ENCODE results near the gene FMO3. TPM values are rescaled to one million over a fixed set of nuclear protein-coding genes. Genes with fewer than 3 reads are reported as not detected.

FMO3 gene
- total RNA-seq, 2 experiments from 2014 or later: not detected

DNA sequence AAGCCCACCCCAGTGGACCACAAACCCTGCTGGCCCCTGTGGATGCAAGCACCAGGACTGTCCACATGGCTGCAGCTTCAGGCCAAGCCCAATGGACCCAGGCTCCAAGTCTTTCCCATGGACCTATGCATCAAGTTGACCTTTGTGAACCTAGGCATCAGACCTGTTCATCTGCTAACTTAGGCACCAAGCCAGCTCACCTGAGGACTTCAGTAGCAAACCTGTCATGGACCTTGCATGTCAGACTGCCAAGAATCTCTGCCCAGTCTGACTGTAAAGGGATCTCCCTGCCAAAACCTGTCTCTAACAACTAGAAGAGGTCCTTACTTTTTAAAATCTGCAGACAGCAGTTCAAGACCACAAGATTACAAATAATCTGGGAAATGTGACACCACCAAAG is 37.8 kb downstream of the FMO3 start:
- ChIA-PET POLR2A (interaction anchor here (0.6 to 1.2 kb wide), 2 partner anchors 16 to 70 kb away, joined by 3 read pairs; no protein-coding TSS in a partner anchor), CTCF (ENCODE audit: unreplicated experiment) (no interaction called here)
- H3K4me1 ChIP-seq (ENCODE audit: insufficient read depth, low read length, poor library complexity, severe bottlenecking): no peaks in the 10 kb centered on the region
- TF ChIP-seq, protein P1, sequence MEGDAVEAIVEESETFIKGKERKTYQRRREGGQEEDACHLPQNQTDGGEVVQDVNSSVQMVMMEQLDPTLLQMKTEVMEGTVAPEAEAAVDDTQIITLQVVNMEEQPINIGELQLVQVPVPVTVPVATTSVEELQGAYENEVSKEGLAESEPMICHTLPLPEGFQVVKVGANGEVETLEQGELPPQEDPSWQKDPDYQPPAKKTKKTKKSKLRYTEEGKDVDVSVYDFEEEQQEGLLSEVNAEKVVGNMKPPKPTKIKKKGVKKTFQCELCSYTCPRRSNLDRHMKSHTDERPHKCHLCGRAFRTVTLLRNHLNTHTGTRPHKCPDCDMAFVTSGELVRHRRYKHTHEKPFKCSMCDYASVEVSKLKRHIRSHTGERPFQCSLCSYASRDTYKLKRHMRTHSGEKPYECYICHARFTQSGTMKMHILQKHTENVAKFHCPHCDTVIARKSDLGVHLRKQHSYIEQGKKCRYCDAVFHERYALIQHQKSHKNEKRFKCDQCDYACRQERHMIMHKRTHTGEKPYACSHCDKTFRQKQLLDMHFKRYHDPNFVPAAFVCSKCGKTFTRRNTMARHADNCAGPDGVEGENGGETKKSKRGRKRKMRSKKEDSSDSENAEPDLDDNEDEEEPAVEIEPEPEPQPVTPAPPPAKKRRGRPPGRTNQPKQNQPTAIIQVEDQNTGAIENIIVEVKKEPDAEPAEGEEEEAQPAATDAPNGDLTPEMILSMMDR (conservative IDR thresholded peaks at IDR 0.05; ENCODE audit: low read length): no peak
- no peak for TF ChIP-seq EZH2phosphoT487 (IDR thresholded peaks at IDR 0.05; ENCODE audit: borderline replicate concordance, low read depth, low read length)
- BruUV-seq (replicated peaks): no TSS peak
- peaks cover 4% of the 10 kb centered on the region; the same call in 1 of the 2 replicates for H3K9me3 ChIP-seq (ENCODE audit: low read length)
- intact Hi-C loops (cut with micrococcal nuclease; ENCODE audit: unreplicated experiment): no loop called here
- no peak overlapping the region for H3K4me2 ChIP-seq (ENCODE audit: low read length)
- DNase-seq (ENCODE audit: low spot score): no peak
- H3K9me2 ChIP-seq (ENCODE audit: insufficient read depth, low read length): no peaks in the 10 kb centered on the region
- H3K4me3 ChIP-seq (ENCODE audit: low read depth, low read length, poor library complexity, severe bottlenecking): no peak overlapping the region
- no peak overlapping the region for H3K27ac ChIP-seq (ENCODE audit: low read depth, low read length, poor library complexity, severe bottlenecking)
- no peak overlapping the region for H2AFZ ChIP-seq (ENCODE audit: low read length)
- H4K20me1 ChIP-seq (ENCODE audit: insufficient read depth, low read length): no peaks in the 10 kb centered on the region
- H3K79me2 ChIP-seq (ENCODE audit: insufficient read depth, low read depth, low read length): no peaks in the 10 kb centered on the region
- H3K36me3 ChIP-seq (ENCODE audit: insufficient read depth, low read length): no peaks in the 10 kb centered on the region

DNA sequence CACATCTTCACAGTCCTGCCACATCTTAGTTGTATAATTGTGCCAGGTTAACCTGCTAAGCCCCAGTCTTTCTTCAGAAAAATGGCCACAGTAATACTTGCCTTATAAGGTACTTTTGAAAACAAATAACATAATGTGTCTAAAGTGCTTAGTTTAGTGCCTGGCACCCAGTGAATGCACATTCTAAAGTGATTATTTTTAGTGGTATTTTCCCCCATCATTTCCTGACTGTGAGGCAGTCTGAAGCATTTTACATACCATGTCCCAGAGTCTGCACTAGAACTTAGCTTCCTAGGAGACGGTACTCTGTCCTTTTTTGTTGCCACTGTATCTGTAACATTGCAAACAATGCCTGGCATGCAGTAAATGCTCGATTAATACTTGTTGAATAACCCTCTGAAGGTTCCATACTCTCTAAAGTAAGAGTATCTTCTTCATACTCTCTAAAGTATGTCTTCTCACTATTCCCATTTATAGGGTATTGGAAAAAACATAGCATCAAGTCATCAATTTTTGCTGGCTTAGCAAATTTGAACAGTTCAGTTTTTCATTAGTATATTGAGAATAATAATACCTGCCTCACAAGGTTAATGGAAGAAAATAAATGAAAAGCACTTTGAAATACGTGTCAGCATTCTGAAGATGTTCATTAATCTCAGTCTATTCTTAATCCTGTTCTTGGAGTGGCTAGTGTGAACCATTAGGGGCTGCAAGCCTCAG is 43.7 kb downstream of the FMO3 start:
- TF ChIP-seq, protein P1 (conservative IDR thresholded peaks at IDR 0.05; ENCODE audit: low read length): no peak
- TF ChIP-seq EZH2phosphoT487 (IDR thresholded peaks at IDR 0.05; ENCODE audit: borderline replicate concordance, low read depth, low read length): no peak
- no peaks in the 10 kb centered on the region for H3K9me2 ChIP-seq (ENCODE audit: insufficient read depth, low read length)
- H3K79me2 ChIP-seq (ENCODE audit: insufficient read depth, low read depth, low read length): no peaks in the 10 kb centered on the region
- no peak for DNase-seq (ENCODE audit: low spot score)
- H3K9me3 ChIP-seq (ENCODE audit: low read length): peaks cover under 1% of the 10 kb centered on the region; the same call in 1 of the 2 replicates
- H3K4me3 ChIP-seq (ENCODE audit: low read depth, low read length, poor library complexity, severe bottlenecking): no peak overlapping the region
- H3K36me3 ChIP-seq (ENCODE audit: insufficient read depth, low read length): no peaks in the 10 kb centered on the region
- intact Hi-C loops (cut with micrococcal nuclease; ENCODE audit: unreplicated experiment): no loop called here
- no peaks in the 10 kb centered on the region for H4K20me1 ChIP-seq (ENCODE audit: insufficient read depth, low read length)
- BruUV-seq (replicated peaks): no TSS peak
- CTCF ChIA-PET (ENCODE audit: unreplicated experiment): interaction anchor here (0.7 kb wide), 1 partner anchor 180 kb away, joined by 3 read pairs; the partner anchor contains the start of gene FMO4
- H3K4me2 ChIP-seq (ENCODE audit: low read length): no peak overlapping the region
- H3K4me1 ChIP-seq (ENCODE audit: insufficient read depth, low read length, poor library complexity, severe bottlenecking): no peaks in the 10 kb centered on the region
- H2AFZ ChIP-seq (ENCODE audit: low read length): no peak overlapping the region
- POLR2A ChIA-PET: no interaction called here
- no peak overlapping the region for H3K27ac ChIP-seq (ENCODE audit: low read depth, low read length, poor library complexity, severe bottlenecking)

- CTCF ChIA-PET (ENCODE audit: unreplicated experiment): no interaction called here
- BruUV-seq (replicated peaks): no TSS peak
Measured at GRCh38 chr1:171137580-171137979, 46.9 kb downstream of the FMO3 start.

More at GRCh38 chr1:171137580-171137979, 46.9 kb downstream of the FMO3 start:
- no peak for DNase-seq (ENCODE audit: low spot score)
- Histone ChIP-seq H3K9me3 (ENCODE audit: low read length) (no peaks in the 10 kb centered on the region), H3K79me2 (ENCODE audit: insufficient read depth, low read depth, low read length) (no peaks in the 10 kb centered on the region), H3K4me1 (ENCODE audit: insufficient read depth, low read length, poor library complexity, severe bottlenecking) (no peaks in the 10 kb centered on the region), H3K4me2 (ENCODE audit: low read length) (no peak overlapping the region), H3K9me2 (ENCODE audit: insufficient read depth, low read length) (no peaks in the 10 kb centered on the region), H3K4me3 (ENCODE audit: low read depth, low read length, poor library complexity, severe bottlenecking) (no peak overlapping the region), H2AFZ (ENCODE audit: low read length) (no peak overlapping the region), H4K20me1 (ENCODE audit: insufficient read depth, low read length) (no peaks in the 10 kb centered on the region), H3K36me3 (ENCODE audit: insufficient read depth, low read length) (no peaks in the 10 kb centered on the region), H3K27ac (ENCODE audit: low read depth, low read length, poor library complexity, severe bottlenecking) (no peak overlapping the region)
- intact Hi-C loops (cut with micrococcal nuclease; ENCODE audit: unreplicated experiment): no loop called here
- TF ChIP-seq EZH2phosphoT487 (IDR thresholded peaks at IDR 0.05; ENCODE audit: borderline replicate concordance, low read depth, low read length): no peak
- TF ChIP-seq, protein P1 (conservative IDR thresholded peaks at IDR 0.05; ENCODE audit: low read length): no peak
- POLR2A ChIA-PET: no interaction called here
